Measurements from ENCODE around the gene TLE5.
"Not testable (repeated sequence)": the region's sequence is repeated elsewhere in the genome, so short reads cannot be mapped to it uniquely, and the experiment has no call there.

TLE5 gene

GRCh38 chr19:3020321-3020960 lies 41.9 kb downstream of the TLE5 start:
- H3K9me3 ChIP-seq (ENCODE audit: control insufficient read depth, insufficient read depth, low read length), result no peaks in the 10 kb centered on the region
- H3K36me3 ChIP-seq (ENCODE audit: insufficient read depth, low read length), result no peaks in the 10 kb centered on the region
- H3K4me1 ChIP-seq (ENCODE audit: insufficient read depth, low read length), result peaks cover 2% of the 10 kb centered on the region; the same call in 1 of the 2 replicates
- no peak overlapping the region for H3K9ac ChIP-seq (ENCODE audit: low read depth, low read length)

GRCh38 chr19:3019211-3019854 lies 43.0 kb downstream of the TLE5 start:
- no peaks in the 10 kb centered on the region for H3K4me1 ChIP-seq (ENCODE audit: insufficient read depth, low read length)
- H3K36me3 ChIP-seq (ENCODE audit: insufficient read depth, low read length), result no peaks in the 10 kb centered on the region
- no peaks in the 10 kb centered on the region for H3K9me3 ChIP-seq (ENCODE audit: control insufficient read depth, insufficient read depth, low read length)
- no peak overlapping the region for H3K9ac ChIP-seq (ENCODE audit: low read depth, low read length)

- H3K9ac ChIP-seq (ENCODE audit: low read depth, low read length), result no peak overlapping the region
- no peaks in the 10 kb centered on the region for H3K36me3 ChIP-seq (ENCODE audit: insufficient read depth, low read length)
- H3K9me3 ChIP-seq (ENCODE audit: control insufficient read depth, insufficient read depth, low read length), result no peaks in the 10 kb centered on the region
- H3K4me1 ChIP-seq (ENCODE audit: insufficient read depth, low read length), result no peaks in the 10 kb centered on the region; the same call in 1 of the 2 replicates
Observed at GRCh38 chr19:3017923-3018322, 44.4 kb downstream of the TLE5 start.

GRCh38 chr19:3015126-3016057 lies 46.9 kb downstream of the TLE5 start:
- H3K9me3 ChIP-seq (ENCODE audit: control insufficient read depth, insufficient read depth, low read length), result no peaks in the 10 kb centered on the region
- H3K9ac ChIP-seq (ENCODE audit: low read depth, low read length), result no peak overlapping the region
- H3K4me1 ChIP-seq (ENCODE audit: insufficient read depth, low read length), result no peaks in the 10 kb centered on the region; the same call in 1 of the 2 replicates
- no peaks in the 10 kb centered on the region for H3K36me3 ChIP-seq (ENCODE audit: insufficient read depth, low read length)

GRCh38 chr19:3014135-3014534 lies 48.2 kb downstream of the TLE5 start:
- Histone ChIP-seq H3K36me3 (ENCODE audit: insufficient read depth, low read length) (no peaks in the 10 kb centered on the region), H3K9me3 (ENCODE audit: control insufficient read depth, insufficient read depth, low read length) (no peaks in the 10 kb centered on the region)

GRCh38 chr19:3013263-3013725 lies 49.0 kb downstream of the TLE5 start:
- H3K9ac ChIP-seq (ENCODE audit: low read depth, low read length), result no peak overlapping the region
- H3K9me3 ChIP-seq (ENCODE audit: control insufficient read depth, insufficient read depth, low read length), result no peaks in the 10 kb centered on the region
- no peaks in the 10 kb centered on the region; the same call in 1 of the 2 replicates for H3K4me1 ChIP-seq (ENCODE audit: insufficient read depth, low read length)
- H3K36me3 ChIP-seq (ENCODE audit: insufficient read depth, low read length), result no peaks in the 10 kb centered on the region

More at GRCh38 chr19:3014135-3014534, 48.2 kb downstream of the TLE5 start:
- H3K9ac ChIP-seq (ENCODE audit: low read depth, low read length), result no peak overlapping the region
- no peaks in the 10 kb centered on the region; the same call in 1 of the 2 replicates for H3K4me1 ChIP-seq (ENCODE audit: insufficient read depth, low read length)

GRCh38 chr19:3012621-3013262 lies 49.6 kb downstream of the TLE5 start:
- H3K4me1 ChIP-seq (ENCODE audit: insufficient read depth, low read length), result no peaks in the 10 kb centered on the region; the same call in 1 of the 2 replicates
- no peak overlapping the region for H3K9ac ChIP-seq (ENCODE audit: low read depth, low read length)
- H3K9me3 ChIP-seq (ENCODE audit: control insufficient read depth, insufficient read depth, low read length), result no peaks in the 10 kb centered on the region
- H3K36me3 ChIP-seq (ENCODE audit: insufficient read depth, low read length), result no peaks in the 10 kb centered on the region

- not testable (repeated sequence) for H3K9me3 ChIP-seq (ENCODE audit: control insufficient read depth, insufficient read depth, low read length); H3K4me1 ChIP-seq (ENCODE audit: insufficient read depth, low read length); H3K9ac ChIP-seq (ENCODE audit: low read depth, low read length); H3K36me3 ChIP-seq (ENCODE audit: insufficient read depth, low read length)
Observed at GRCh38 chr19:3012059-3012458, 50.2 kb downstream of the TLE5 start.

GRCh38 chr19:3010871-3011270 lies 51.4 kb downstream of the TLE5 start:
- no peak overlapping the region for H3K9ac ChIP-seq (ENCODE audit: low read depth, low read length)

GRCh38 chr19:3008994-3009393 lies 53.3 kb downstream of the TLE5 start:
- Histone ChIP-seq H3K9me3 (ENCODE audit: control insufficient read depth, insufficient read depth, low read length) (no peaks in the 10 kb centered on the region), H3K36me3 (ENCODE audit: insufficient read depth, low read length) (no peaks in the 10 kb centered on the region), H3K9ac (ENCODE audit: low read depth, low read length) (no peak overlapping the region), H3K4me1 (ENCODE audit: insufficient read depth, low read length) (no peaks in the 10 kb centered on the region; the same call in 1 of the 2 replicates)

More at GRCh38 chr19:3010871-3011270, 51.4 kb downstream of the TLE5 start:
- H3K4me1 ChIP-seq (ENCODE audit: insufficient read depth, low read length), result no peaks in the 10 kb centered on the region; the same call in 1 of the 2 replicates
- H3K9me3 ChIP-seq (ENCODE audit: control insufficient read depth, insufficient read depth, low read length), result no peaks in the 10 kb centered on the region
- no peaks in the 10 kb centered on the region for H3K36me3 ChIP-seq (ENCODE audit: insufficient read depth, low read length)

- Histone ChIP-seq H3K9me3 (ENCODE audit: control insufficient read depth, insufficient read depth, low read length) (no peaks in the 10 kb centered on the region), H3K36me3 (ENCODE audit: insufficient read depth, low read length) (no peaks in the 10 kb centered on the region), H3K9ac (ENCODE audit: low read depth, low read length) (no peak overlapping the region), H3K4me1 (ENCODE audit: insufficient read depth, low read length) (no peaks in the 10 kb centered on the region; the same call in 1 of the 2 replicates)
Observed at GRCh38 chr19:3007975-3008374, 54.3 kb downstream of the TLE5 start.

- H3K9ac ChIP-seq (ENCODE audit: low read depth, low read length), result peak overlapping the region; percentile 22; the same call in 1 of the 2 replicates
- H3K4me1 ChIP-seq (ENCODE audit: insufficient read depth, low read length), result no peaks in the 10 kb centered on the region; the same call in 1 of the 2 replicates
- no peaks in the 10 kb centered on the region for H3K36me3 ChIP-seq (ENCODE audit: insufficient read depth, low read length)
- no peaks in the 10 kb centered on the region for H3K9me3 ChIP-seq (ENCODE audit: control insufficient read depth, insufficient read depth, low read length)
Observed at GRCh38 chr19:3006075-3006767, 56.1 kb downstream of the TLE5 start.

GRCh38 chr19:3005345-3005744 lies 57.0 kb downstream of the TLE5 start:
- no peak overlapping the region for H3K9ac ChIP-seq (ENCODE audit: low read depth, low read length)

More at GRCh38 chr19:3005345-3005744, 57.0 kb downstream of the TLE5 start:
- H3K4me1 ChIP-seq (ENCODE audit: insufficient read depth, low read length), result no peaks in the 10 kb centered on the region; the same call in 1 of the 2 replicates
- no peaks in the 10 kb centered on the region for H3K36me3 ChIP-seq (ENCODE audit: insufficient read depth, low read length)
- H3K9me3 ChIP-seq (ENCODE audit: control insufficient read depth, insufficient read depth, low read length), result no peaks in the 10 kb centered on the region
